Activated T-helper 1 cell treated with anti-CD3 and anti-CD28 coated beads, Interleukin-12 subunit alpha, Interleukin-12 subunit beta, Interleukin-2, Interleukin-4 antibody, amounts not matched to agents 30 ng/mL and 10 ng/mL and 1 ng/mL, durations not matched to agents 14 hours and 24 hours and 36 hours (primary cell): ENCODE data around the gene NRXN2. TPM values are rescaled to one million over a fixed set of nuclear protein-coding genes. Genes with fewer than 3 reads are reported as not detected.
"Not testable (repeated sequence)": the region's sequence is repeated elsewhere in the genome, so short reads cannot be mapped to it uniquely, and the experiment has no call there.

Source experiments
- DNase-seq: peaks from one replicate; pipeline ENCODE4 v3.0.0; 2021; ENCODE audit warnings: low spot score
- H3K27ac Mint-ChIP-seq: one replicate; pipeline ENCODE4 v1.8.0; 2021; ENCODE audit warnings: mild to moderate bottlenecking, mixed read lengths
- H3K27me3 Mint-ChIP-seq: one replicate; pipeline ENCODE4 v1.8.0; 2022; ENCODE audit warnings: mild to moderate bottlenecking, moderate library complexity, mixed read lengths; ENCODE audit not compliant: insufficient read depth
- H3K36me3 Mint-ChIP-seq: one replicate; pipeline ENCODE4 v1.8.0; 2021; ENCODE audit warnings: low read depth, mixed read lengths
- H3K4me1 Mint-ChIP-seq: one replicate; pipeline ENCODE4 v1.8.0; 2021; ENCODE audit warnings: low read depth, mixed read lengths
- H3K4me3 Mint-ChIP-seq: one replicate; pipeline ENCODE4 v1.8.0; 2021; ENCODE audit warnings: mild to moderate bottlenecking, moderate library complexity, mixed read lengths
- H3K9me3 Mint-ChIP-seq: one replicate; pipeline ENCODE4 v1.8.0; 2021; ENCODE audit warnings: mixed read lengths
- intact Hi-C: fragments of 100-400 bp; cut with micrococcal nuclease; formaldehyde crosslinking; loops from one replicate; pipeline ENCODE4 v1.15.1; 2024
- total RNA-seq: library from RNA; stranded (reverse); gene quantifications from 2 replicates; pipeline ENCODE4 v1.2.3, GENCODE V29; 2022

Gene NRXN2
- total RNA-seq, 1 donor from 2014 or later: 0.23 TPM

GRCh38 chr11:64564947-64565889, 157.8 kb downstream of the NRXN2 start:
- Mint-ChIP-seq H3K27me3 (no peaks in the 10 kb centered on the region), H3K9me3 (no peaks in the 10 kb centered on the region), H3K4me3 (no peak overlapping the region), H3K27ac (no peak overlapping the region), H3K36me3 (no peaks in the 10 kb centered on the region), H3K4me1 (peaks cover 5% of the 10 kb centered on the region)
- DNase-seq: no peak
- intact Hi-C loops: no loop called here

- H3K27ac Mint-ChIP-seq: no peak overlapping the region
- H3K4me1 Mint-ChIP-seq: peaks cover 5% of the 10 kb centered on the region
- H3K9me3 Mint-ChIP-seq: no peaks in the 10 kb centered on the region
- H3K4me3 Mint-ChIP-seq: no peak overlapping the region
- H3K36me3 Mint-ChIP-seq: no peaks in the 10 kb centered on the region
- H3K27me3 Mint-ChIP-seq: no peaks in the 10 kb centered on the region
- intact Hi-C loops: no loop called here
- no peak for DNase-seq
These were observed 158.6 kb downstream of the NRXN2 start for GRCh38 chr11:64564419-64564818.

GRCh38 chr11:64563966-64564365, 159.0 kb downstream of the NRXN2 start:
- Mint-ChIP-seq H3K36me3 (no peaks in the 10 kb centered on the region), H3K27me3 (no peaks in the 10 kb centered on the region), H3K4me3 (no peak overlapping the region), H3K9me3 (no peaks in the 10 kb centered on the region), H3K4me1 (peaks cover 5% of the 10 kb centered on the region), H3K27ac (no peak overlapping the region)
- intact Hi-C loops: no loop called here
- no peak for DNase-seq

GRCh38 chr11:64562723-64563351, 160.2 kb downstream of the NRXN2 start:
- H3K4me3 Mint-ChIP-seq: no peak overlapping the region
- no peak for DNase-seq
- no peak overlapping the region for H3K27ac Mint-ChIP-seq
- H3K4me1 Mint-ChIP-seq: peaks cover 5% of the 10 kb centered on the region
- H3K27me3 Mint-ChIP-seq: peaks cover 1% of the 10 kb centered on the region
- intact Hi-C loops: no loop called here
- H3K9me3 Mint-ChIP-seq: no peaks in the 10 kb centered on the region
- H3K36me3 Mint-ChIP-seq: no peaks in the 10 kb centered on the region

- no peak overlapping the region for H3K4me3 Mint-ChIP-seq
- H3K36me3 Mint-ChIP-seq: no peaks in the 10 kb centered on the region
- H3K4me1 Mint-ChIP-seq: peaks cover 5% of the 10 kb centered on the region
- H3K27ac Mint-ChIP-seq: no peak overlapping the region
- no peaks in the 10 kb centered on the region for H3K9me3 Mint-ChIP-seq
- peaks cover 1% of the 10 kb centered on the region for H3K27me3 Mint-ChIP-seq
- no peak for DNase-seq
- intact Hi-C loops: no loop called here
These were observed 160.8 kb downstream of the NRXN2 start for GRCh38 chr11:64561984-64562722.

- DNase-seq, H3K27ac Mint-ChIP-seq, intact Hi-C loops, H3K36me3 Mint-ChIP-seq, H3K9me3 Mint-ChIP-seq, H3K27me3 Mint-ChIP-seq, H3K4me1 Mint-ChIP-seq, H3K4me3 Mint-ChIP-seq: not testable (repeated sequence)
These were observed 161.6 kb downstream of the NRXN2 start for GRCh38 chr11:64561429-64561828.

- Mint-ChIP-seq H3K4me3 (no peak overlapping the region), H3K4me1 (no peaks in the 10 kb centered on the region), H3K27me3 (peaks cover 1% of the 10 kb centered on the region), H3K36me3 (no peaks in the 10 kb centered on the region), H3K9me3 (no peaks in the 10 kb centered on the region), H3K27ac (no peak overlapping the region)
- intact Hi-C loops: no loop called here
- DNase-seq: no peak
These were observed 162.1 kb downstream of the NRXN2 start for GRCh38 chr11:64560941-64561340.

- DNase-seq: no peak
- intact Hi-C loops: no loop called here
- Mint-ChIP-seq H3K9me3 (no peaks in the 10 kb centered on the region), H3K27me3 (peaks cover 1% of the 10 kb centered on the region), H3K27ac (no peak overlapping the region), H3K4me3 (no peak overlapping the region), H3K4me1 (no peaks in the 10 kb centered on the region), H3K36me3 (no peaks in the 10 kb centered on the region)
These were observed 162.7 kb downstream of the NRXN2 start for GRCh38 chr11:64560139-64560771.

GRCh38 chr11:64559351-64560138, 163.5 kb downstream of the NRXN2 start:
- Mint-ChIP-seq H3K36me3 (no peaks in the 10 kb centered on the region), H3K9me3 (no peaks in the 10 kb centered on the region), H3K27me3 (peaks cover 1% of the 10 kb centered on the region), H3K27ac (no peak overlapping the region), H3K4me1 (no peaks in the 10 kb centered on the region), H3K4me3 (no peak overlapping the region)
- intact Hi-C loops: no loop called here
- no peak for DNase-seq

GRCh38 chr11:64558869-64559268, 164.1 kb downstream of the NRXN2 start:
- intact Hi-C loops: no loop called here
- Mint-ChIP-seq H3K36me3 (no peaks in the 10 kb centered on the region), H3K4me3 (no peak overlapping the region), H3K4me1 (no peaks in the 10 kb centered on the region), H3K9me3 (no peaks in the 10 kb centered on the region), H3K27ac (no peak overlapping the region), H3K27me3 (peaks cover 1% of the 10 kb centered on the region)
- no peak for DNase-seq

- intact Hi-C loops: no loop called here
- Mint-ChIP-seq H3K9me3 (no peaks in the 10 kb centered on the region), H3K36me3 (no peaks in the 10 kb centered on the region), H3K4me3 (no peak overlapping the region), H3K4me1 (no peaks in the 10 kb centered on the region), H3K27me3 (peaks cover 1% of the 10 kb centered on the region), H3K27ac (no peak overlapping the region)
- DNase-seq: no peak
These were observed 164.8 kb downstream of the NRXN2 start for GRCh38 chr11:64558065-64558745.
